GM21717 (cell line): Measurements from ENCODE around the gene NME3.
"Not testable (repeated sequence)": the region's sequence is repeated elsewhere in the genome, so short reads cannot be mapped to it uniquely, and the experiment has no call there.

Experiments used
- ATAC-seq: cut with Tn5 transposase; IDR thresholded peaks from one replicate; pipeline ENCODE4 v1.9.1; 2021; ENCODE audit warnings: mild to moderate bottlenecking, moderate library complexity; ENCODE audit not compliant: unreplicated experiment

Gene NME3

GRCh38 chr16:1754204-1754603 is 17.1 kb downstream of the NME3 start:
- no peak for ATAC-seq

DNA sequence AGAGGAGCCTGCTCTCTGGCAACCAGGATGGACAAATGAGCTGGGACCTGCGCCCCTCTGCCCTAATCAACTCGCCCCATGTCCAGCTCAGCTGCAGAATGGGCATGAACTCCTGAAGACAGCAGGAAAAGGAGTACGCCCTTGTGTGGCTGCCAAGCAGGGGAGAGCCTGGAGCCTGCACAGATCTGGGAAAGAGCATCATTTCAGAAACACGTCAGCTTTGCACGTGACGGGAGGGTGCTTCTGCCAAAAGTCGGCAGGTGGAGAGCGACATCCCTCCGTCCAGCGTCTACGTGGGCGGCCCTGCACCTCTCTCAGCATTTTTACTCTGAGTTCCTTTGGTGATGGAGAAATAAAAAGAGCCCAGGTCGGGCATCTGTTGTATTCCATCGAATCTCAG is 18.5 kb downstream of the NME3 start:
- ATAC-seq = no peak

DNA sequence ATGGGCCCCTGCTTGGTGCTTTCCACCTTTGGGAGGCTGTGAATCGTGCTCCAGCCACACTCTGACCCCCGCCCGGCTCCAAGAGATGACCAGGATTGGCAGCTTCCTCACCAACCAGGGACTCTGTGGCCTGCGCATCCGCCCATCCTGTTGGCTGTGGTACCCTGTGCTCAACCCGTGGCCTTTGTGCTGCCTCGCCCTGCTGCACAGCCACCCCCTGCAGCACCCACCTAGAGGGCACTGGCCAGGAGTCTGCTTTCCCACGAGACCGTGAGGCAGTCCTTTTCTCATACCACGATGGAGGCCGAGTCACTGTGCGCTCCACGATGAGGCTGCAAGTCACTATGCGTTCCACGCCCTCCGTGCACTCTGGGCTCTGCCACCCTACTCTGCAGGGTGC is 19.4 kb downstream of the NME3 start:
- ATAC-seq = no peak

- no peak for ATAC-seq
Measured at GRCh38 chr16:1749152-1750117, 21.9 kb downstream of the NME3 start.

GRCh38 chr16:1747934-1748333 is 23.4 kb downstream of the NME3 start:
- ATAC-seq = no peak

DNA sequence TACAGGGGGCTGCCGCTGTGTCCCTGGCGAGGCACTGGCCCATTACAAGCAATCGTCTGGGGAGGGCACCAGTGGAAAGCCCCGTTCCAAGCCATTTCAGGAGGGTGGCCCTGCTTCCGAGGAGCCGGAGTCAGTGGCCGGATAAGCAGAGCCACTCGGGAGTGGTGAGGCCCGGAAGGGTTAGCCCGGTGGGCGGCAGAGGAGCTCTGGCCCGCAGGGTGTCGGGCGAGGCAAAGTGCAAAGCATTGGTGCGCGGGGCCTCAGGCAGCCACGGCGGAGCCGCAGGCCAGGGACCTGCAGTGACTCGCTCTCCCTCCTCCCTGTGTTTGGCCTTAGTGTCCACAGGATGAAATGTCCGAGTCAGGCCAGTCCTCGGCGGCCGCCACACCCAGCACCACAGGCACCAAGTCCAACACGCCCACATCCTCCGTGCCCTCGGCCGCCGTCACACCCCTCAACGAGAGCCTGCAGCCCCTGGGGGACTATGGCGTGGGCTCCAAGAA is 24.6 kb downstream of the NME3 start:
- no peak for ATAC-seq

DNA sequence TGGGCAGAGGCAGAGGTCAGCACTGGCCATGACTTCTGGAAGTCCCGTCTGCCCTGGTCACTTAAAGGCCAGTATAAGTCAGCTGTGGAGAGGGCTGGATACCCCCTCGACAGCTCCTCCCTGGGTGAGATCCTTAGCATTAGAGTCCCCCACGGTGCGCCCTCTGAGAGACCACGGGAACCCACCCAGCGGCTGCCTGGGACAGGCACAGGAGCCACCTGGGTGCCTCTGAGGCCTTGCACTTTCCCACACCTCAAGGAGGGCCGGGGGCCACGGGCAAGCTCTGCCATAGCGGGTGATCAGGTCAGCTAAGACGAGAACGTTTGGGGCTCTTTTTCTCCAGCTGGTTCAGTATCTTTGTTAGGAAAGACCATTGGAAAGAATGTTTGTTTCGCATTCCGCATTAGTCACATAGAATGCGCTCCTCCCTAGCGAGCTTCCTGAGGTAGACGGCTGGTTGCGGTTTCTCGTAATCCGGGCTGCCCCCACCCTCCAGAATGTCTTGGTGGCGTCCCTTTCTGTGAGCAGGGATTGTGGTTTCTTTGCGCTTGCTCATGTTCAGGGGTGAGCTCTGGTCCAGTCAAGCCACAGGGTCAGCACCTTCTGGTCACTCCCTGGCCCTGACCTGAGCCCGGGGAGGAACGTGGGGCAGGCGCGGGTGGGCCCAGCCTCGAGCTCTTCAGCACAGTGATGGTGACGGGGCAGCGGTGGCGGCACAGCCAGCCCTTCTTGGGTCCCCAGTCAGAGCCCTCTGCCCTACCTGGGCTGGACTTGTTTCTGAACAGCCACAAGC is 25.2 kb downstream of the NME3 start:
- ATAC-seq = no peak

GRCh38 chr16:1745181-1745899 is 26.0 kb downstream of the NME3 start:
- ATAC-seq = no peak

DNA sequence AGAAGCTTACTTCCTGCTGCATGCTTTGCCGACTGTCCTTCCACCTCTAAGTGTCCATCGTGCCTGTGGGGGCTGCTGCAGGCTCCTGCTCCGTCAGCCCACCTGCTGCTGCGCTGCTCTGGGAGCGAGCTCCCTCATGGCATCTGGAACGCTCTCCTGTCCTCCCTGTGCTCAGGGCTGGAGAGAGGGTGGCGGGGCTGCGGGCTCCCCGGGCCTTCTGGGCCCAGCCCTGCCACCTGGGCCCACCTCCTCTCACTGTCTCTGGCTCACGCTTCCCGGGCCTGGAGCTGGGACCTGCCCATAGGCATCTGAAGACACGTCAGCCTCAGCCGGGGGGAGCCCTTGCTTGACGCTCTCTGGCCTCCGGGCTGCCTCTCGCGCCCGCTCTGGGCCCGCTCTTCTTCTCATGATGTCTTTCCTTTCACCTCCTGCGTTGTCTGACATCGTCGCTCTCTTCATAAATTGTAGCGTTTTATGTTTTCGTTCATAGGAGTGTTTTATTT is 27.0 kb downstream of the NME3 start:
- no peak for ATAC-seq

DNA sequence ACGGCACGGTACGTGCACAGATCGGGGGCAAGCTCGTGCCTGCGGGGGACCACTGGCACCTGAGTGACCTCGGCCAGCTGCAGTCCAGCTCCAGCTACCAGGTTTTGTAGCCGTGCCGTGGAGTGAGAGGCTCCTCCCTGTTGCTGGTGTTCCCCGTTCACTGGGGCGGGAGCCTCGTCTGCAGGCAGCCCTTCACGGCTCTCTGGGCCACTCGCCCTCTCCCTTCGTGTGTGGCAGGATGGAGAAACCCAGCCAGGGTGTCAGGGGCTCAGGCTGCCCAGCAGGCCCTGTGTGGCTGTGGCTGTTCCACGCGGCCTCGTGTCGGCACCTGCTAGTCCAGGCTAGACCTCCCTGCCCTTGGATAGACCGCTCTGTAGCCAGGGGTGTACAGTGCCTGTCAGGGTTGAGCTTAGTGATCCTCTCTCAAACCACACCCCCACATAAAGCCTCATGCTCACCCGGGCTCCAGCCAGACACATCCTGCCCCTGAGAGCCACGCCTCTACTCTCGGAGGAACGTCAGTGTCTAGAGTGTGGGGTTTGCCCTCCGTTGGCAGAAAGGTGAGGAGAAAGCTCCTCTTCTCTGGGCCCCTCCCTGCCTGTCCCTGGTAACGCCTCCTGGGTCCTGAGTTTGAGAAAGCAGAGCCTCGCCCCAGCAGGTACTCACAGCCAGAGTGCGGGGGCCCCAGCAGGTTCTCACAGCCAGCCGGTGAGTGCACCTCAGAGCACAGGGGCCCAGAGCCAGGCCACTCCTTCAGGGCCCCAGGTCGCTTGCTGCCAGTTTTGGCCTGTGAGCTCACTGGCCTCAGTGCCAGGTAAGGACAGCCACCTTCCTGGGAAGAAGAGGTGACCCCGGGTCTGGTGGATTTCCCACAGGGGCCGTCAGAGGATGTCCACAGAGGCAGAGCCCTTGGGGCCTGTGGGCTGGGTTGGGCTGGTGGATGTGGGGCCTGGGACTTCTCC is 27.7 kb downstream of the NME3 start:
- ATAC-seq = no peak

- ATAC-seq = no peak
Measured at GRCh38 chr16:1741553-1742165, 29.7 kb downstream of the NME3 start.

DNA sequence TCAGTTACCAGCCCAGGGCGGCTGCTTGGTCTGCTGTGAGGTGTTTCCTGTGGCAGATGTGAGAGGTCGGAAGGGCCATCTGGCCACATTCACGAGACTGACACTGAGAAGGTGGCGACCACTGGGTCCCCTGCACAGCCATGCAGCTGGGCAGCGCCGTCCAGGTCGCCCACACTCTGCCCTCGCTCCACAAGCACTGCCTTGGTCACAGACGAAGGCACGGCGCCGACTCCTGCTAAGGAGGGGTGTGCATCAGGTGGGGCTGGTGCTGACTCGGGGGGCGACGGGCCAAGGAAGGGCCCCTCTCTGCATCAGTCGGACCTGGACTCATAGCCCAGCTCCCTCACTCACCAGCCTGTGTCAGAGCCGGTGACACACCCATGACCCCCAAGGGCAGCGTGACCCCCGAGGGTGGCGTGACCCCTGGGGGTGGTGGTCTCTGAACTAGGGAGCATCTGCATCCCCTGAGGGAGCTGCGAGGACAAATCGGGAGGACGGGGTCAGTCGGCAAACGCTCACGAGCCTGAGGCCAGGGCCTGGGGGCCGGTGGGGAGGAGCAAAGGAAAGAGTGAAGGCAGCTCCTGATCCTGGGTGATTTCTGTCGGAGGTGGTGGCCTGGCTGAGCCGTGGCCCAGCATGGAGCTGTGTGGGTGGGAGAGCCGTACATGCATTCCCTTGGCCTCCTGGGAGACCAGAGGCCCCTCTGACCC is 30.4 kb downstream of the NME3 start:
- no peak for ATAC-seq

- no peak for ATAC-seq
Measured at GRCh38 chr16:1740234-1740633, 31.1 kb downstream of the NME3 start.

DNA sequence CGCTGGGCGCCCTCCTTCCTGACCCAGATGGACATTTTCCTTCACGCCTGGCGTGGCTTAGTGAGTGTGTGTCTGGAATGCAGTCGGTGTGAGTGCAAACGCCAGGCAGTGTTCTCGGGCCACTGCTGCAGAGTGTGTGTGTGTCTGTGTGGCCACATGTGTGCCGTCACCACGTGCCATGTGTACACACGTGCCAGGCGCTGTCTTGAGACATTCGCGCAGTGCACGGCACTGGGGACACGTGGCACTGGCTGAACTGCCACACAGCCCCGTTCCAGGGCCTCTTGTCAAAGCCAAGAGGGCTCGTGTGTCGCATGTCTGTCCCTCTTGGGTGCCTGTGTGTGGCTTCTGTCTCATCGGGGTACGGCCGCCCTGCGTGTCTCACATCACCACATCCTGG is 36.5 kb downstream of the NME3 start:
- no peak for ATAC-seq

- ATAC-seq = no peak
Measured at GRCh38 chr16:1734123-1734522, 37.2 kb downstream of the NME3 start.

DNA sequence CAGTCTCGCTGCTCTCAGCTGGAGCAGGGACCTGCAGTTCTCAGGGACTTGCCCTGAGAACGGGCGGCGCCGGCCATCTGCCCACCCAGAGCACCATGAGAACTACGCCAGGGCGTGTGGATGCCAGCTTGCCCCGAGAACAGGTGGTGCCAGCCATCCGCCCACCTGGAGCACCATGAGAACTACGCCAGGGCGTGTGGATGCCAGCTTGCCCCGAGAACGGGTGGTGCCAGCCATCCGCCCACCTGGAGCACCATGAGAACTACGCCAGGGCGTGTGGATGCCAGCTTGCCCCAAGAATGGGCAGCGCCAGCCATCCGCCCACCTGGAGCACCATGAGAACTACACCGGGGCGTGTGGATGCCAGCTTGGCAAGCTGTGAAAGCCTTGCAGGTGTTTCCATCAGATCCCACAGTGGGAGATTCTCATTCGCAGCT is 38.8 kb downstream of the NME3 start:
- not testable (repeated sequence) for ATAC-seq

GRCh38 chr16:1732071-1732470 is 39.3 kb downstream of the NME3 start:
- no peak for ATAC-seq

GRCh38 chr16:1731603-1732002 is 39.7 kb downstream of the NME3 start:
- no peak for ATAC-seq

DNA sequence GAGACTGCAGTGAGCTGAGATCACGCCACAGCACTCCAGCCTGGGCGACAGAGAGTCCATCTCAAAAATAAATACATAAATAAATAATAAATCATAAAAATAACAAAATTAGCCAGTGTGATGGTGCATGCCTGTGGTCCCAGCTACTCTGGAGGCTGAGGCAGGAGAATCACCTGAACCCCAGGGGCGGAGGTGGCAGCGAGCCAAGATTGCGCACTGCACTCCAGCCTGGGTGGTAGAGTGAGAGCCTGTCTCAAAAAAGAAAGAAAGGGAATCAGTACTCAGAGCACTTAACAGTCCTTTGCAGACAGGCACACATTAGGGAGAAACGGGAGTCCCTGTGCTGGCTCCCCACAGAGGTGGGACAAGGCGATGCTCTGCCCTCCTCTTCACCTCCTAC is 40.3 kb downstream of the NME3 start:
- no peak for ATAC-seq
